HG03097 (cell line): Measurements from ENCODE around the gene EXOC6B.

ENCODE experiments used
- ATAC-seq: cut with Tn5 transposase; IDR thresholded peaks from one replicate; pipeline ENCODE4 v1.9.1; 2021; ENCODE audit not compliant: unreplicated experiment, low FRiP score

Gene EXOC6B

DNA sequence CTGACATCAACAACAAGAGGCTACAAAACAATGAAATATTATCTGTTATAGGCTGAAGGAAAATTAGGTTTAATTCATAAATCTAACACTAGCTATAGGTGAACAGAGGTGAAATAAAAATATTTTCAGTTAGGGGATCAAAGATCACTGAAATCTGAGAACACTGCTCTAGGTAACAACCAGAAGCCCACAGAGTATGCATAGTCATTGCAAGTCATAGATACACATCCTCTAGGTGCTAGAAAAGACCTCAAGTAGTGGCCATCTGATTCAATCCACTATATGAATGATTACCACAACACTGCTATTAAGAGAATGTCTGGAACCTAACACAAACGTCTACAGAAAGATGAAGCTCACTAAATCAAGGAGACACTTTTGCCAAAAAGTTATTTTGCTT is 413.6 kb downstream of the EXOC6B start:
- no peak for ATAC-seq

DNA sequence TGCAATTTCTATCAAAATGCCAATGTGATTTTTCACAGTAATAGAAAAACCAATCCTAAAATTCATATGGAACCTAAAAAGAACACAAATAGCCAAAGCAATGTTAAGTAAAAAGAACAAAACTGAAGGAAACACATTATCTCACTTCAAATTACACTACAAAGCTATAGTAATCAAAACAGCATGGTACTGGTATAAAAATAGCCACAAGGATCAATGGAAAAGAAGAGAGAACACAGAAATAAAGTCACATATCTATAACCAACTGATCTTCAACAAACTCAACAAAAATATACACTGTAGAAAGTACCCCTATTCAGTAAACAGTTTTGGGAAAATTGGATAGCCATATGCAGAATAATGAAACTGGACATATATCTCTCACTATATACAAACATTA is 426.0 kb downstream of the EXOC6B start:
- no peak for ATAC-seq

DNA sequence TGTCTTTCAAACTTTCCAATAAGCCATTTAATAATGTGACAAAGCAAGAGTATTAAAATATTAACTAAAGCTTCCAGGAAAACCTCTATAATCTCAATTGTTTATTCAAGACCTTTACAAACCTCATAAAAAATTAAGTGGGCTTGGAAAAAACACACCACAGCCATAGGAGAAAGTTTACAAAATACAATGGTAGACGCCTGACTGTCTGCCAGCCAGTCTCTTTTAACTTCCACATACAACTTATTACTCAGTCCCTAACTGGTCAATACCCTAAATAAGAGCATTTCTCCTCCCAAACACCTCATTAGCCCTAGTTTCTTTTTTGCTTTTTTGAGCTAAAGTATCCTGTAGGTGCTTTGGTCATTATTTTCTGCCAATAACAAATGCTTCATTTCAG is 430.7 kb downstream of the EXOC6B start:
- no peak for ATAC-seq

DNA sequence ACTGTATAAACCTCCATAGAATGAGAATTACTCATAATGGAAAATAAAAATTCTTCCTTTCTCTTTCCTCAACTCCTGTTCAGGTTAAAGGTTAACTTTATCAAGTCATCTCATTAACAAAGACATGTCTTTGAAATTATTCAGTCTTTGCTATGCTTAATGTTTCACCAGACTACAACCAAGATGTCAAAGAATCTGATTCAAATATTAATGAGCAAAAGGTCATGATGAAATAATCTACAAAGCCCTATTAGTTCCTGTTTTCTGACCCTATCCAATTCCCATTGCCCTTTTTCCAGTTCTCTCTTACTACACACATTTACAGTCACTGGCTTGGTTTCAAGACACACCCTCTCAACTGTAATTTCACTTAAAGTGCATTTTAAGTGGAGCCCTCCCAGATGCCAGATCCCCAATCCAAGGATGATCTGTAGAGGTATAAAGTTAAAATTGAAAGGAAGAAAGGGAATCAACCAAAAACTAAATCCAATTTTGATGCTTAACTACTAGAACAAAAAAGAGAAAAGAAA is 431.2 kb downstream of the EXOC6B start:
- ATAC-seq = no peak

DNA sequence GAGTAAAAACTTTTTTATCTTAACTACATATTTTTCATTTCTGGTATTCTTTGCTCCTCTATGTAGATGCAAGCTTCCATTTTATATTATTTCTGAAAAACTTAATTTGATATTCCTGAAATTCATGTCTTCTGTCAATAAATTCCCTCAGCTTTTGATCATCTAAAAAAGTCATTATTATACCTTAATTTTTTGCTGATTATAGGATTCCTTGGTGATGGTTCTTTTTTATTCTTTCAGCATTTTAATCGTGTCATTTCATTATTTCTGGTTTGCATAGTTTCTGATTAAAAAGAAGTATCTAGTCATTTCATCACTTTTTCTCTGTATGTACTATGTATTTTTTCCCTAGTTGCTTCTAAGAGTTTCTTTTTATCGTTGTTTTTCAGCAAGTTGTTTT is 436.4 kb downstream of the EXOC6B start:
- ATAC-seq = no peak

DNA sequence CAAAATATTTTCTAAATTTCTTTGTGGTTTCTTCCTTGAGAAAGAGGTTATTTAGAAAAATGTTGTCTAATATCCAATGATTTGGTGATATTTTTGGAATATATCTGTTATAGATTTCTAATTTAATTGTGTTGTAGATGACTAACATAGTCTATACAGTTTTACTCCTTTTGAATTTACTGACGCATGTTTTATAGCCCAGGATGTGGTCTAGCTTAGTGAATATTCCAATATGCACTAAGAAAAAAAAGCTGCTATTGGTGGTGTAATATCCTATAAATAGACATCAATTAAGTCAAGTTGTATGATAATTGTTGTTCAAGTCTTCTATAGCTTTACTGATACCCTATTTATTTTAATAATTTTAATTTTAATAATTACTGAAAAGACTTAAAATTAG is 437.6 kb downstream of the EXOC6B start:
- no peak for ATAC-seq

DNA sequence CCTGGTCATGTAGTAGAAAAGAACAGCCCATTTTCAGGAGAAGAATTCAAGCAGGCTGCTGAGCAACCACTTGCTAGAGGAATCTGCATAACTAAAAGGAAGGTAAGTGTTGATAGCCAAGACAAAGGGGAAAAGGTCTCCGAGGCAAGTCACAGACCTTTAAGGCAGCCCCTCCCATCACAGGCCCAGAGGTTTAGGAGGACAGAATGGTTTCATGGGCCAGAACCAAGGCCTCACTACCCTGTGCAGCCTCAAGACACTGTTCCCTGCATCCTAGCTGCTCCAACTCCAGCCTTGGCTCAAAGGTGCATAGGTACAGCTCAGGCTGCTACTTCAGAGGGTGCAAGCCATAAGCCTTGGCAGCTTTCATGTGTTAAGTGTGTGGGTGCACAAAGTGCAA is 439.5 kb downstream of the EXOC6B start:
- ATAC-seq = no peak

DNA sequence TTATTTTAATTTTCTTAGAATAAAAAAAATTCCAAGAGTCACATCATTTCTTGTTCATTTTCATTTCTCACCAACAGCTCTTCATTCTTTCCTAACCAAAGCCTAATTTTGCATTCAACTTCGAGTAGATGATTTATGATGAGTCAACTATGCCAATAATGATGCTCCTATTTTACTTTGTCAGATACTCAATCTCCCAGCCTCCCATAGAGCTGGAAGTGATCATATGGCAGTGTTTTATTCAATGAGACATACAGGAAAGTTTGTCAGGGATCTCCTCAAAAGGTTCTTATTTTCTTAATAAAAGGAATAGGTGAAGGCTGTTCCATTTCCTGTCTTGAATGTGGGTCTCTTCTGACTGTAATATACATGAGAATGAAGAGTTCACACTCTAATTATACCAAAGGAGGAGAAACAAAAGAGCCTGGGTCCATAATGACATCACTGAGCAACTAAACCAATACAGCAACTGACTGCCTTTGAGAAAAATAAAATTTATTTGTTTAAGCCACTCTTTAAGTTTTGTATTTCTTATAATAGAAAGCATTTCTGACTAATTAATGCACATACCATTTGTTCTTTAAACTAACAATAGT is 447.0 kb downstream of the EXOC6B start:
- no peak for ATAC-seq

DNA sequence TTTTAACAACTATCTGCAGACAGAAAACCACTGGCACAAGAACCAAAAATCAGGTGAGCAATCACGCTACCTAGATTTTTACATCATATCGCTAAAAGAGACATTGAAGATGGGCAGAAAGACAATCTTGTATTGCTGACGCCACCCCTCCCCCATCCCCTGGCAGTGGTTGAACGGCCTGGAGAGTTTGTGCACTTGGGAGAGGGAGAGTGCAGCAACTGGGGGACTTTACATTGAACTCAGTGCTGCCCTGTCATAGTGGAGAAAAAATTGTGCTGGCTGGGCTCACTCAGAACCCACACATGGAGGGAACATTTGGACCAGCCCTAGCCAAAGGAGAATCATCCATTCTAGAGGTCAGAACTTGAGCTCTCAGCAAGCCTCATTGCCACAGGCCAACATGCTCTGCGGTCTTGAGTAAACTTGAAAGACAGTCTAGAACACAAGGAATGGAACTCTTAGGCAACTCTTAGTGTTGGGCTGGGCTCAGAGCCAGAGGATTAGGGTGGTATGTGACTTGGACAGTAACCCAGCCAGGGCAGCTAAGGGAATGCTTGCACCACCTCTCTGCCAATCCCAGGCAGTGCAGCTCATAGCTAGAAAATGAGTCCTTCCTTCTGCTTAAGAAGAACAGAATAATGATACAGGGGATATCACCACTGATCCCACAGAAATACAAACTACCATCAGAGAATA is 458.2 kb downstream of the EXOC6B start:
- no peak for ATAC-seq

DNA sequence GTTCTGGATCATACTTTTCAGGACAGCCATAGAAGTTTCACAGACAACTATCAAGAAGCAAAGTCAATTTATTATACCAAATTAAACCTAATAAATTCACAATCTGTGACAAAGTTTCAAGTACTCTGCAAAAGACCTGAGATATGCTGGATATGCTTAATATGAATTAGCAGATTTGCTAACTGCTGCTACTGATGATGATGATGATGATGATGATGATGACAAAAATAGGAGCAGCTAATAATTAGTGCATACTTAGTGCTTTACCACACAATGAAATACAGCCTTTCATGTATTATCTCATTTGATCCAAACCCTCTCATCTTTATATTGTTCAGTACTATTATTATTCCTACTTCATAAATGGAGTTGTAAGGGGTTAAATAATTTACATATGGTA is 462.4 kb downstream of the EXOC6B start:
- ATAC-seq = no peak

DNA sequence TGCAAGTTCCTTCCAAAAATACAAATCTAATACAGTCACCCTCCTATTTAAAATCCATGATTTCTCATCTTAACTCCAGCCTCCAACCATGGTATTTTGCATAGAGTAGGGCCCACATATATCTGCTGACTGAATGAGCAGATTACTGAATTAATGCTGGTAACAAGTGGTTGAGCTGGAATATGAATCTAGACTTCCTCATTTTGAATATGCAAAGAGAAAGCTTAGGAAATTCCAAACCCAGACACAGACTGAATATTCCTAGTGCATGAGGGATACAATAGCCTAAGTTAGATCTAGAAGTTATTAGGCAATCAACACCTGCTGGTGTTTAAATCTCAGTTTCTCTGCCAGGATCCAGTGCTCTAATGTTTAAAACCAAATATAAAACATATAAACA is 463.1 kb downstream of the EXOC6B start:
- ATAC-seq = no peak

DNA sequence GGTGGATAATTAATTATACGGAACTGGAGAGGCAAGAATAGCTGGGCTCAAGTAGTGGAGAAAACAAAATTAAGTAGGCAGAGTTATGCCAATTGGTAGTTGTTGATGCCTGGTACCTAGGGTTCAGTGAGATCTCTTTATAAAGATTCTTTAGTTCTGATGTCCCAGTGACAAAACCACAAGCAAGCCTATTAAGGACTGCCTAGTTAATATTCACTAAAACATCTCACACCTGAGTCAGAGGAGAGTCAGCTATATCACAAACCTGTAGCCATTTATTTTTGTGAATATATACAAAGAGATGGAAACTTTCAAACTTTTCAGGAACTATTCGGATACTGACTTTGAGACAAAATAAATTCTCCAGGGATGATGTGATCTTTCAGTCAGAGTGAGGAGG is 464.3 kb downstream of the EXOC6B start:
- ATAC-seq = no peak

DNA sequence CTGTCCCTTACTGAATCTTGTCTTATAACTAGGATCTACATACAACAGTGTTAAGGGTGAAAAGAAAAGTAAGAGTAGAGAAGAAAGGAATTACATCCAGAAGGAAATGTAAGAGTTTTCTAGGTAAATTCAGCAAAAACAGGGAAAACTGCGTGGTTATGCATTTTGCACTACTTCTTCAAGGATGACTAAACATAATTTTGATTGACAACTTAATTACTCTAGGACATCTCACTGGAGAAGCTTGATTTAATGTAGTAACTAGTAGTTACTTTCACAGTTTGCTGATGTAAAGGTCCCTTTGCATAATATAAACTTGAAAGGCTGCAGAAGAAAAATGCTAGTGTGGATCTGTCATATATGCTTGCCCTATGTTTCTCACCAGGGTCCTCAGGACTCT is 464.8 kb downstream of the EXOC6B start:
- ATAC-seq = no peak

DNA sequence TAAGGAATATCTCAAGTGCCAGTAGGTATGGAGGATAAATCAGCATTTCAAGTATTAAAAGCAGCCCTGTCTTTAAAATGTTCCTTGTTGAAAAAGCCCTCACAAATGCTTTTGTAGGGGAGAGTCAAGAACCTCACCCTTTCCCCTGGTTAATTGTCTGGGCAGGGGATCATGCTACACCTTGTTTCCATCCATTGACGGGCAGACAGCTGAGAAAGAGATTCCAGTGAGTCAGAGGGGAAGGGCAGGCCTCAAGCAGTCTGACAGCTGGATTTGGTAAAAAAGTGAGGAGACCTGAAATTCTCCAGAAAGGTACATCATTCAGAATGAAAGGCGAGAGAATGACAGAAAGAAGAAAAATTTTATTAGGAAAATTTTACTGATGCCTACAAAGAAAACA is 475.0 kb downstream of the EXOC6B start:
- ATAC-seq = no peak

DNA sequence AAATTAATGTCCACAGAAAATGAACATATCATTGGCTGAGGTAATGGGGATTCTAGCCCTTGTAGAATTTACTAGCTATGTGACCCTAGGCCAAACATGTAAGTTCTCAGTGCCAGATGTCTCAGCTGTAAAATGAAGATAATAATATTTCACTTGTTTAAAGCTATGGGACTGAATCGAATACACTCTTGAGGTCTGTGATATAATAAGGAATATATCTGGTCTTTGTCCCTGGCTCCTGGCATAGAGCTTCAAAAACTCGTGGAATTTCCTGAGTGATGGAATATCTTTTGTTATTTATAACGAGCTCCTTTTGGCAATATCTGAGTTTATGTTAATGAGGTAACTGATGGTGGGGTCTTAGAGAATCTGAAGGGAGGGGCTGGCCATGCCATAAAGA is 476.8 kb downstream of the EXOC6B start:
- no peak for ATAC-seq

DNA sequence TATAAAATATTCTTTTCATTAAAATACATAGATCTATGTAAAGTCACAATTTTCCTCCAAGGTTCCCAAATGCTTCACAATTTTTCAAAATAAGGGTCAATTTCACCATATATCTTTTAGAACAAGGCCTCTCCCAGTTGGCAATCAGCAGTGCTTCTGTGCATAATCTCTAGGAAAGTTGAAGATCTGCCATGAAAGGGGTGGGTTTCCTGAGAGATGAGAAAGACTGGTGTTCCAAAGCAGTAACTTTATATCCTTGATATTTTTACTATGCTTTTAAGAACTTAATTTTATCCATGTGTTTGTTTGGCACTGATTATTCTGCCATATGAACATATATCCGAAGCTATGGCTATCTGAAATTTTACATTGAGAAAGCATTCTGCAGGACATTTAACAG is 478.8 kb downstream of the EXOC6B start:
- ATAC-seq = no peak

DNA sequence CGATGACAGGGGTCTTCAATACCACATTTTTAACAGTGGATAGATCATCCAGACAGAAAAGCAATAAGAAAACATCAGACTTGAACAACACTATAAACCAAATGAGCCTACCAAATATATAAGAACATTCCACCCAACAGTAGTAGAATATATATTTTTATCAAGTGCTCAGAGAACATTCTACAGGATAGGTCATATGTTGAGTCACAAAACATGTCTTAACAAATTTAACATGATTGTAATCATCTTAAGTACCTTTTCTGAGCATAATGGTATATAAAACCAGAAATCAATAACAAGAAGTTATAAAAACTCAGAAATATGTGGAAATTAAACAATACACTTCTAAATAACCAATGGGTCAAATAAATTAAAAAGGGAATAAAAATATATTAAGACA is 484.2 kb downstream of the EXOC6B start:
- no peak for ATAC-seq

DNA sequence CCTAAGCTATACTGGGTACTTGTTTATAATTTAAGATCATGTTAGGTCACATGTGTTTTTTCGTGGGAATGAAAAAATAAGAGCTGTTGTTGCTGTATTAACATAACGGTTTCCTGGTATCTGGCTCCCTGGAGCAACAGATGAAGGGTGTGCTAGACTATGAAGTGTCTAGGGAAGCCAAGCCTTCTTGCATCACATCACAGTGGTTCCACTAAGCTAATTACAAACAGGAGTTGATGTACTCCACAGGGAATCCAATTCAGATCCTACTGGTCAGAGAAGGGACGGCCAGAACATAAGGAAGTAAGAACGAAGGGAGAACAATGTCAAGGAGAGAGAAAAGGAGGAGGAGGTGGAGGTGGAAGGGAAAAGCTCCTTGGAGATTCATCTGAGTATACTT is 485.2 kb downstream of the EXOC6B start:
- no peak for ATAC-seq

DNA sequence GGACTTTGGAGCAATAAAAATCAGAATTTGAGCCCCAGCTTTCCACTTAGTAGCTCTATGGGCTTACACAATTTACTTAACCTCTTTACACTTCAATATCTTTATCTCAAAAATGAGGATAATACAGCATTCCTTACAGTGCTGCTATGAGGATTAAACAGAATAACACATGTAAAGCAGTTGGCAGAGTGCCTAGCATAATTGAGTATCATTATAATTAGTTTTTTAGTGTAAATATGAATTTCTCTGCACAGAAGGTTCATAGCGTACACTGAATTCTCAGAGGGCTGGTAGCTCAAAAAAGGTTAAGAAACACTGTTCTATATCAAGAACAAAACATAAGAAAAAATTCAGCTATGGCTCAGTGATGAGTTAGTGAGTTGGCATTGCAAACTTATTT is 487.8 kb downstream of the EXOC6B start:
- no peak for ATAC-seq

DNA sequence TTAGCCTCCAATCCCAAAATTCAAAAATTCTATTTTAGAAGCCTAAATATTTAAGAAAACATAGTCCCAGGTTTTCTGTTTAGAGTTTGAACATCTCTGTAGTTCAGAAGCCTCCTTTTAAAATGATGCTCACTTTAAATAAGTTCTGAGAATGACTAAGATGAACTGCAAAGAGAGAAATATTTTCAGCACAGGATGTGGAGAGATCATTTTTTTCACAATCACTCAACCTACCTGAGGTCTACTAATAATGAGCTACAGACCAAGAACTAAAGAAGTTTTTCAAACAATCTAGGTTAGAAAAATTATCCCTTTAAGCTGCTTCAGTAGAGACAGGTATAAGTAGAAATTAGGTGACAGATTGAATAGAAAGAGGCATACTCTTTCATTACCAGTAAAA is 493.1 kb downstream of the EXOC6B start:
- ATAC-seq = no peak

DNA sequence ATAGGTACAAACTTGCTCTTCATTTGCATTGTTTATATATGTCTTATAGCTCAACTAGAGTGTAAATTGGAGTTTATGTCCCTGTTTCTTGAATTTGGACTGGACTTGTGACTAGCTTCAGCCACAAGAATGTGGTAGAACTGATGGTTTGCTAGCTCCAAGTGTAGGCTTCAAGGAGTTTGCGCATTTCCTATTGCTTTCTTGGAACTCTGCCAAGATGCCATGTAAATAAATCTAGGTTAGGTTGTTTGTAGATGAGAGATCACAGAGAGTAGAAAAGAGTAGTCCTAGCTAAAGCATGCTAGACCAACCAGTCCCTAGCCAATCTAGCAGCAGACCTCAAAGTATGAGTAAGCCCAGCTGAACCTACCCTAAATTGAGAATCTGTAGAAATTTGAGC is 495.2 kb downstream of the EXOC6B start:
- no peak for ATAC-seq

DNA sequence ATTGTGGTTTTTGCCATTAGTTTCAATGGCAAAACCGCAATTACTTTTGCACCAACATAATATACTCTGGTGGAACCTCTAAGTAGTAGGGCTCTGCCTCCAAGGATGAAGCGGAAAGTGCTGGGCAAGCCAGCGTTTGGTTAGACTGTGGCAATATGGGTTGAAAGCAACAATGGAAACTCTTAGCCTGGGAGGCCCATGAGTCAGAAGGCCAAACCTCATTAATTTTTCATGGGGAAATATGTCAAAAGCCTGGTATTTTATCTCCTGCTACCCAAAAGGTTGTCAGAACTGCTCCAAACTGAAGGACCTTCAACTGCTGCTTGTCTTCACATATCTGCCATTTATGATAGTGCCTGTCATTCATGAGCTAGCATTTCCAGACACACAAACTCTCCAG is 499.1 kb downstream of the EXOC6B start:
- ATAC-seq = no peak
